ENCODE results near the gene MALRD1. TPM values are rescaled to one million over a fixed set of nuclear protein-coding genes. Genes with fewer than 3 reads are reported as not detected.

Gene MALRD1
- total and polyA plus RNA-seq, 2 experiments from 2014 or later = 17.8 to 52.6 TPM

GRCh38 chr10:19556666-19557065 is 508.1 kb downstream of the MALRD1 start:
- TF ChIP-seq EZH2phosphoT487 (IDR thresholded peaks at IDR 0.05; ENCODE audit: low read depth, severe bottlenecking, unreplicated experiment) = no peak
- TF ChIP-seq, protein P1, sequence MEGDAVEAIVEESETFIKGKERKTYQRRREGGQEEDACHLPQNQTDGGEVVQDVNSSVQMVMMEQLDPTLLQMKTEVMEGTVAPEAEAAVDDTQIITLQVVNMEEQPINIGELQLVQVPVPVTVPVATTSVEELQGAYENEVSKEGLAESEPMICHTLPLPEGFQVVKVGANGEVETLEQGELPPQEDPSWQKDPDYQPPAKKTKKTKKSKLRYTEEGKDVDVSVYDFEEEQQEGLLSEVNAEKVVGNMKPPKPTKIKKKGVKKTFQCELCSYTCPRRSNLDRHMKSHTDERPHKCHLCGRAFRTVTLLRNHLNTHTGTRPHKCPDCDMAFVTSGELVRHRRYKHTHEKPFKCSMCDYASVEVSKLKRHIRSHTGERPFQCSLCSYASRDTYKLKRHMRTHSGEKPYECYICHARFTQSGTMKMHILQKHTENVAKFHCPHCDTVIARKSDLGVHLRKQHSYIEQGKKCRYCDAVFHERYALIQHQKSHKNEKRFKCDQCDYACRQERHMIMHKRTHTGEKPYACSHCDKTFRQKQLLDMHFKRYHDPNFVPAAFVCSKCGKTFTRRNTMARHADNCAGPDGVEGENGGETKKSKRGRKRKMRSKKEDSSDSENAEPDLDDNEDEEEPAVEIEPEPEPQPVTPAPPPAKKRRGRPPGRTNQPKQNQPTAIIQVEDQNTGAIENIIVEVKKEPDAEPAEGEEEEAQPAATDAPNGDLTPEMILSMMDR (IDR thresholded peaks at IDR 0.05; ENCODE audit: poor library complexity) = no peak
- TF ChIP-seq EZH2 (IDR thresholded peaks at IDR 0.05; ENCODE audit: borderline replicate concordance) = no peak
- no peak overlapping the region for H3K27ac ChIP-seq
- no peak for DNase-seq (ENCODE audit: low spot score)

DNA sequence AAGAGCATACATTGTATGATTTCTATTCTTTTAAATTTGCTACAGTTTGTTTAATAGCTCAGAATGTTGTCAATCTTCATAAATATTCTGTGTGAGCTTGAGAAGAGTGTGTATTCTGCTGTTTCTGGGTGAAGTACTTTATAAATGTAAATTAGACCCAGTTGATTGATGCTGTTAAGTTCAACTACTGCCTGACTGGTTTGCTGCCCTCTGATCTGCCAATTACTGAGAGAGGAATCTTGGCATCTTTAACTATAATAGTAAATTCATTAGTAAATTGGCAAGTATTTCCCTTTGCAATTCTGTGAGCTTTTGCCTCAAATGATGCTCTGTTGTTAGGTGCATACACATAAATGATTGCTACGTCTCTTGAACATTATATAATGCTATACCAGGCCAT is 512.6 kb downstream of the MALRD1 start:
- no peak for TF ChIP-seq EZH2 (IDR thresholded peaks at IDR 0.05; ENCODE audit: borderline replicate concordance)
- TF ChIP-seq EZH2phosphoT487 (IDR thresholded peaks at IDR 0.05; ENCODE audit: low read depth, severe bottlenecking, unreplicated experiment) = no peak
- TF ChIP-seq, protein P1 (IDR thresholded peaks at IDR 0.05; ENCODE audit: poor library complexity) = no peak
- 93% methylated on average over 1 of the region's 1 CpG for WGBS (ENCODE audit: low lambda C conversion rate, missing lambda C conversion rate)
- Histone ChIP-seq H3K4me2 (no peak overlapping the region), H3K36me3 (replicated peaks; ENCODE audit: insufficient read depth, low read depth) (no peaks in the 10 kb centered on the region), H2AFZ (no peak overlapping the region), H3K4me1 (ENCODE audit: insufficient read depth) (no peaks in the 10 kb centered on the region), H3K79me2 (no peaks in the 10 kb centered on the region), H3K9me2 (replicated peaks; ENCODE audit: insufficient read depth) (no peaks in the 10 kb centered on the region), H3K9me3 (ENCODE audit: low read depth) (no peaks in the 10 kb centered on the region), H4K20me1 (ENCODE audit: insufficient read depth, poor library complexity, severe bottlenecking) (no peaks in the 10 kb centered on the region), H3K27me3 (no peaks in the 10 kb centered on the region), H3K4me3 (no peak overlapping the region), H3K27ac (peak overlapping the region; percentile 38)
- no peak for DNase-seq (ENCODE audit: low spot score)

More at GRCh38 chr10:19556666-19557065, 508.1 kb downstream of the MALRD1 start:
- 87% methylated on average over 2 of the region's 2 CpGs for WGBS (ENCODE audit: low lambda C conversion rate, missing lambda C conversion rate)
- no peaks in the 10 kb centered on the region for H3K27me3 ChIP-seq
- no peaks in the 10 kb centered on the region for H3K36me3 ChIP-seq (replicated peaks; ENCODE audit: insufficient read depth, low read depth)
- no peak overlapping the region for H2AFZ ChIP-seq
- H3K4me1 ChIP-seq (ENCODE audit: insufficient read depth) = no peaks in the 10 kb centered on the region
- H3K9me2 ChIP-seq (replicated peaks; ENCODE audit: insufficient read depth) = no peaks in the 10 kb centered on the region
- H3K4me2 ChIP-seq = no peak overlapping the region
- H4K20me1 ChIP-seq (ENCODE audit: insufficient read depth, poor library complexity, severe bottlenecking) = no peaks in the 10 kb centered on the region
- no peaks in the 10 kb centered on the region for H3K9me3 ChIP-seq (ENCODE audit: low read depth)
- no peak overlapping the region for H3K4me3 ChIP-seq
- H3K79me2 ChIP-seq = no peaks in the 10 kb centered on the region

GRCh38 chr10:19563388-19564141 is 515.0 kb downstream of the MALRD1 start:
- no peak overlapping the region for H3K27ac ChIP-seq
- no peaks in the 10 kb centered on the region for H3K9me3 ChIP-seq (ENCODE audit: low read depth)
- WGBS (ENCODE audit: low lambda C conversion rate, missing lambda C conversion rate) = 92% methylated on average over 4 of the region's 4 CpGs
- no peaks in the 10 kb centered on the region for H3K36me3 ChIP-seq (replicated peaks; ENCODE audit: insufficient read depth, low read depth)
- H2AFZ ChIP-seq = no peak overlapping the region
- H3K9me2 ChIP-seq (replicated peaks; ENCODE audit: insufficient read depth) = no peaks in the 10 kb centered on the region
- H3K4me1 ChIP-seq (ENCODE audit: insufficient read depth) = no peaks in the 10 kb centered on the region
- H3K27me3 ChIP-seq = no peaks in the 10 kb centered on the region
- H4K20me1 ChIP-seq (ENCODE audit: insufficient read depth, poor library complexity, severe bottlenecking) = no peaks in the 10 kb centered on the region
- H3K79me2 ChIP-seq = no peaks in the 10 kb centered on the region
- H3K4me2 ChIP-seq = no peak overlapping the region
- no peak for DNase-seq (ENCODE audit: low spot score)
- no peak overlapping the region for H3K4me3 ChIP-seq
- TF ChIP-seq EZH2 (IDR thresholded peaks at IDR 0.05; ENCODE audit: borderline replicate concordance) (no peak), EZH2phosphoT487 (IDR thresholded peaks at IDR 0.05; ENCODE audit: low read depth, severe bottlenecking, unreplicated experiment) (no peak)
- TF ChIP-seq, protein P1 (IDR thresholded peaks at IDR 0.05; ENCODE audit: poor library complexity) = no peak
